A673 (cell line): Measurements from ENCODE around the gene ASB18. TPM values are rescaled to one million over a fixed set of nuclear protein-coding genes. Genes with fewer than 3 reads are reported as not detected.

Source experiments
- BruUV-seq: library from RNA; stranded (reverse); fragments of 400-500 nt; replicated peaks from 2 replicates; lab custom pipeline; 2021; lab: Mats Ljungman, UMichigan
- CTCF ChIA-PET: fragments of 300-600 bp; sonication (Branson Sonifier 250); formaldehyde crosslinking; loops from one replicate; lab custom pipeline; 2022; ENCODE audit warnings: antibody characterized with exemption; lab: Charles Lee
- POLR2A ChIA-PET: fragments of 300-600 bp; sonication (Branson Sonifier 250); formaldehyde crosslinking; loops from one replicate; lab custom pipeline; 2022; ENCODE audit warnings: antibody characterized with exemption; ENCODE audit not compliant: low non-redundant PET; lab: Charles Lee
- DNase-seq: peaks from one replicate; pipeline ENCODE4 v3.0.0-alpha.2; 2015; ENCODE audit warnings: low spot score
- H3K27ac ChIP-seq: fragments of 200-600 bp; sonication (generic); 2 replicates; pipeline ENCODE4 v1.5.1; 2016; ENCODE audit warnings: mixed run types, low read depth, mild to moderate bottlenecking, mixed read lengths, antibody characterized with exemption, low read length; ENCODE audit not compliant: poor library complexity, severe bottlenecking
- H3K27me3 ChIP-seq: fragments of 200-600 bp; sonication (generic); replicated peaks from 2 replicates; pipeline ENCODE4 v1.6.1; 2017; ENCODE audit warnings: mixed run types, low read depth, mild to moderate bottlenecking, mixed read lengths, antibody characterized with exemption, low read length; ENCODE audit not compliant: insufficient read depth, poor library complexity
- H3K36me3 ChIP-seq: fragments of 200-600 bp; sonication (generic); 2 replicates; pipeline ENCODE4 v1.6.1; 2016; ENCODE audit warnings: mixed run types, mild to moderate bottlenecking, mixed read lengths, antibody characterized with exemption, low read length; ENCODE audit not compliant: insufficient read depth, poor library complexity, severe bottlenecking
- H3K4me1 ChIP-seq: fragments of 200-600 bp; sonication (generic); 2 replicates; pipeline ENCODE4 v1.6.1; 2017; ENCODE audit warnings: mixed run types, mild to moderate bottlenecking, mixed read lengths, antibody characterized with exemption, low read length; ENCODE audit not compliant: insufficient read depth, poor library complexity, severe bottlenecking
- H3K4me3 ChIP-seq: fragments of 200-600 bp; sonication (generic); 2 replicates; pipeline ENCODE4 v1.5.1; 2016; ENCODE audit warnings: low read depth, mixed run types, mild to moderate bottlenecking, mixed read lengths, low read length; ENCODE audit not compliant: poor library complexity, severe bottlenecking
- H3K9me3 ChIP-seq: fragments of 200-600 bp; sonication (generic); 2 replicates; pipeline ENCODE4 v1.6.1; 2016; ENCODE audit warnings: mixed run types, low read depth, mild to moderate bottlenecking, mixed read lengths, antibody characterized with exemption, low read length; ENCODE audit not compliant: poor library complexity, severe bottlenecking
- CTCF ChIP-seq: fragments of 300-800, 200-600 bp; sonication (generic); conservative IDR thresholded peaks from 2 replicates; pipeline ENCODE4 v1.5.1; 2017; ENCODE audit warnings: low read depth, mild to moderate bottlenecking, antibody characterized with exemption, low read length, moderate library complexity, mixed read lengths
- EZH2 ChIP-seq: fragments of 200-600 bp; sonication (generic); IDR thresholded peaks from 2 replicates; pipeline ENCODE4 v1.6.1; 2017; ENCODE audit warnings: borderline replicate concordance, low read depth, mild to moderate bottlenecking, mixed read lengths, antibody characterized with exemption, low read length; ENCODE audit not compliant: poor library complexity, severe bottlenecking
- intact Hi-C: fragments of 100-400 bp; cut with micrococcal nuclease; formaldehyde crosslinking; loops from one replicate; pipeline ENCODE4 v1.10.0; 2022; ENCODE audit not compliant: unreplicated experiment
- total RNA-seq: library from RNA; stranded (reverse); gene quantifications from 2 replicates; pipeline ENCODE4 v1.2.3, GENCODE V29; 2021

The ASB18 gene
- total RNA-seq, 1 experiment from 2014 or later, result not detected

GRCh38 chr2:236210536-236210935 is 53.7 kb downstream of the ASB18 start:
- peaks cover 70% of the 10 kb centered on the region for H3K27me3 ChIP-seq
- no peak for TF ChIP-seq CTCF
- POLR2A ChIA-PET, result no interaction called here
- H3K36me3 ChIP-seq, result no peaks in the 10 kb centered on the region
- H3K4me1 ChIP-seq, result no peaks in the 10 kb centered on the region
- intact Hi-C loops, result no loop called here
- CTCF ChIA-PET, result no interaction called here
- BruUV-seq, result no TSS peak
- no peak for DNase-seq
- no peak overlapping the region for H3K4me3 ChIP-seq
- H3K27ac ChIP-seq, result no peak overlapping the region
- peaks cover 6% of the 10 kb centered on the region for H3K9me3 ChIP-seq

DNA sequence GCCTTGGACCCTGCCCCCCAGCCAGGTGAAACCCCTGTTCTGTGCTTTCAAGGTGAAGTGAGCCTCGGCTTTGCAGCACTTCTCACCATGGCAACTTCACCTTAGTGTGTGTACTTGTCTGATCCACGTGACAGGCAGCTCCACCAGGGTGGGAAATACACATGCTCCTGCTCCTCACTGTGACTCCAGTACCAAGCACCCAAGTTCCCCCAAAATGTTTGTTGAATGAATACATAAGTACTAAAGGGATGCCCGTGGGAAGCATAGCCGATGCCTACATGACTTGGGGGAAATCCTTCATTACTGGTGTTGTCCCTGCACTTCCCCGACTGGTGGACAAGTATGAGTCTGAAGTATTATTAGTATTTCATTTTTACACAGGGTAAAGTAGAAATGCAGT is 54.2 kb downstream of the ASB18 start:
- TF ChIP-seq EZH2 (no peak), CTCF (no peak)
- CTCF ChIA-PET, result interaction anchor here (0.7 kb wide), 1 partner anchor 29 kb away, joined by 4 read pairs; no protein-coding TSS in a partner anchor
- Histone ChIP-seq H3K9me3 (peaks cover 8% of the 10 kb centered on the region), H3K27ac (no peak overlapping the region), H3K4me3 (no peak overlapping the region), H3K4me1 (no peaks in the 10 kb centered on the region), H3K36me3 (no peaks in the 10 kb centered on the region), H3K27me3 (peaks cover 64% of the 10 kb centered on the region)
- intact Hi-C loops, result no loop called here
- BruUV-seq, result no TSS peak
- POLR2A ChIA-PET, result no interaction called here
- no peak for DNase-seq

DNA sequence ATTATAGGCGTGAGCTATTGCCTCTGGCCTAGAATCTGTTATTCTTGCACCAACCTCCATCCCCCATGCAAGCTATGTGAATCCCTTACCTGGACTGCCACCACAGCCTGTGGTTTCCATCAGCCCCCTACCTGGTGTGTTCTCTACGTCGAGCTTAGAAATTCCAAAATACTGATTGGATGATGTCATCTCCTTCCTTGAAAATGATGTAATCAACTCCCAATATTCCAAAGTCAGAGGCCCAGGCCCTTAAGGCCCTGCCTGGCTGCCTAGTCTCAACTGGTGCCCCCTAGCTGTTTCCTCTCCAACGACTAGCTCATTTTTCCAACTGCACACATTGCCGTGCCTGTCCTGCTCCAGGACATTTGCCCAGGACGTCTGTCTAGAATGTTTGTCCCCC is 54.7 kb downstream of the ASB18 start:
- peaks cover 8% of the 10 kb centered on the region for H3K9me3 ChIP-seq
- ChIA-PET CTCF (interaction anchor here (0.7 kb wide), 1 partner anchor 29 kb away, joined by 4 read pairs; no protein-coding TSS in a partner anchor), POLR2A (no interaction called here)
- H3K27ac ChIP-seq, result no peak overlapping the region
- H3K4me1 ChIP-seq, result no peaks in the 10 kb centered on the region
- intact Hi-C loops, result no loop called here
- no peak for TF ChIP-seq EZH2
- TF ChIP-seq CTCF, result no peak
- BruUV-seq, result no TSS peak
- H3K27me3 ChIP-seq, result peaks cover 61% of the 10 kb centered on the region
- no peak overlapping the region for H3K4me3 ChIP-seq
- no peak for DNase-seq
- H3K36me3 ChIP-seq, result no peaks in the 10 kb centered on the region
